KMS-11 (cell line): ENCODE results near the gene ITIH4.

Source experiments
- H2AFZ ChIP-seq: fragments of 200-600 bp; sonication (generic); 2 replicates; pipeline ENCODE4 v1.6.1; 2016; ENCODE audit warnings: antibody characterized with exemption, mixed run types, low read depth
- H3K27ac ChIP-seq: fragments of 200-600 bp; sonication (generic); 2 replicates; pipeline ENCODE4 v1.6.1; 2016; ENCODE audit warnings: mild to moderate bottlenecking, mixed run types
- H3K27me3 ChIP-seq: fragments of 200-600 bp; sonication (generic); 2 replicates; pipeline ENCODE4 v1.6.1; 2017; ENCODE audit warnings: mild to moderate bottlenecking, low read depth, mixed run types, moderate library complexity; ENCODE audit not compliant: insufficient read depth
- H3K36me3 ChIP-seq: fragments of 200-600 bp; sonication (generic); 2 replicates; pipeline ENCODE4 v1.6.1; 2017; ENCODE audit warnings: mild to moderate bottlenecking, mixed run types; ENCODE audit not compliant: insufficient read depth
- H3K4me1 ChIP-seq: fragments of 200-600 bp; sonication (generic); 2 replicates; pipeline ENCODE4 v1.6.1; 2016; ENCODE audit warnings: mild to moderate bottlenecking, low read depth, mixed run types; ENCODE audit not compliant: poor library complexity, severe bottlenecking
- H3K4me2 ChIP-seq: fragments of 200-600 bp; sonication (generic); 2 replicates; pipeline ENCODE4 v1.7.0; 2016; ENCODE audit warnings: mild to moderate bottlenecking, mixed run types
- H3K4me3 ChIP-seq: fragments of 200-600 bp; sonication (generic); IDR thresholded peaks from 2 replicates; pipeline ENCODE4 v1.6.1; 2017; ENCODE audit warnings: low read depth, low read length, mixed read lengths; ENCODE audit not compliant: insufficient read depth
- H3K79me2 ChIP-seq: fragments of 200-600 bp; sonication (generic); 2 replicates; pipeline ENCODE4 v1.6.1; 2016; ENCODE audit warnings: low read depth, mixed run types; ENCODE audit not compliant: insufficient read depth
- H3K9ac ChIP-seq: fragments of 200-600 bp; sonication (generic); 2 replicates; pipeline ENCODE4 v1.6.1; 2016; ENCODE audit warnings: mild to moderate bottlenecking, mixed run types
- H4K20me1 ChIP-seq: fragments of 200-600 bp; sonication (generic); 2 replicates; pipeline ENCODE4 v1.6.1; 2016; ENCODE audit warnings: mild to moderate bottlenecking, mixed run types; ENCODE audit not compliant: insufficient read depth
- TF ChIP-seq, protein P1 (sequence below): fragments of 200-600 bp; sonication (generic); conservative IDR thresholded peaks from 2 replicates; pipeline ENCODE4 v1.6.1; 2017; ENCODE audit warnings: low read depth, mild to moderate bottlenecking, antibody characterized with exemption, low read length, moderate library complexity, mixed read lengths

Gene ITIH4

DNA sequence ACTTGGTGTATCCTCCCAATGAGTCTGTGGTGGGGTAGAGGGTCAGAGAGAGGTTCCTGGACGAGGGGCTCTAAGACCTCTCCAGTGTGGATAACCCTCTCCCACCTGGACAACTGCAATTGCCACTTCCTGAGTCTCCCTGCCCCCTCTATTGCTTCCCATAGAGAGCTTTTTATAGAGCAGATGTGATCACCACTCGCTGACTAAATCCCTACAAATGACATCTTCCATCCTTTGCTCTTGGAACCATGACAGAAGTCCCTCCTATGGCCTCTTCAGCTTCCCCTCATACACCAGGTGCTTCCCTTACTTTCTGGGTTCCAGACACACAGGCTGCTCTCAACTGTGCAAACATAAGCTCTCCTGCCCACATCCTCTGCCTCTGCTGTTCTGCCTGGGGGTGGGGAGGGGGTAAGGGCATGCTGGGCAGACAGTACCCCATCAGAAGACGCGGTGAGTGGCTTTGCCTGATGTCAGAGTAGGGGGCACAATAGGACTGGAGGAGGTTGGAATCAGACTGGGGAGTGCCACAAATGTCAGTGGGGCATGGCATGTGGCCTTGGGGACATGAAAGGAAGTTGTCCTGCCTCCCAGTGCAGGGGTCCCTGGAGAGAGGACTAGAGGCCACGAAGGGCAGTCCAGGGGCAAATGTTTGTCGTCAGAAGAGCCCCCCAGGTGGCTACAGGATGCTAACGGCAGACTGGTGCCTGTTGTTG is 20.7 kb downstream of the ITIH4 start:
- Histone ChIP-seq H3K4me1 (no peaks in the 10 kb centered on the region), H3K36me3 (no peaks in the 10 kb centered on the region), H3K4me2 (no peak overlapping the region), H3K4me3 (no peak overlapping the region), H3K27me3 (no peaks in the 10 kb centered on the region), H4K20me1 (no peaks in the 10 kb centered on the region), H3K9ac (no peak overlapping the region), H3K27ac (no peak overlapping the region), H2AFZ (no peak overlapping the region), H3K79me2 (no peaks in the 10 kb centered on the region)
- TF ChIP-seq, protein P1, sequence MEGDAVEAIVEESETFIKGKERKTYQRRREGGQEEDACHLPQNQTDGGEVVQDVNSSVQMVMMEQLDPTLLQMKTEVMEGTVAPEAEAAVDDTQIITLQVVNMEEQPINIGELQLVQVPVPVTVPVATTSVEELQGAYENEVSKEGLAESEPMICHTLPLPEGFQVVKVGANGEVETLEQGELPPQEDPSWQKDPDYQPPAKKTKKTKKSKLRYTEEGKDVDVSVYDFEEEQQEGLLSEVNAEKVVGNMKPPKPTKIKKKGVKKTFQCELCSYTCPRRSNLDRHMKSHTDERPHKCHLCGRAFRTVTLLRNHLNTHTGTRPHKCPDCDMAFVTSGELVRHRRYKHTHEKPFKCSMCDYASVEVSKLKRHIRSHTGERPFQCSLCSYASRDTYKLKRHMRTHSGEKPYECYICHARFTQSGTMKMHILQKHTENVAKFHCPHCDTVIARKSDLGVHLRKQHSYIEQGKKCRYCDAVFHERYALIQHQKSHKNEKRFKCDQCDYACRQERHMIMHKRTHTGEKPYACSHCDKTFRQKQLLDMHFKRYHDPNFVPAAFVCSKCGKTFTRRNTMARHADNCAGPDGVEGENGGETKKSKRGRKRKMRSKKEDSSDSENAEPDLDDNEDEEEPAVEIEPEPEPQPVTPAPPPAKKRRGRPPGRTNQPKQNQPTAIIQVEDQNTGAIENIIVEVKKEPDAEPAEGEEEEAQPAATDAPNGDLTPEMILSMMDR: no peak

DNA sequence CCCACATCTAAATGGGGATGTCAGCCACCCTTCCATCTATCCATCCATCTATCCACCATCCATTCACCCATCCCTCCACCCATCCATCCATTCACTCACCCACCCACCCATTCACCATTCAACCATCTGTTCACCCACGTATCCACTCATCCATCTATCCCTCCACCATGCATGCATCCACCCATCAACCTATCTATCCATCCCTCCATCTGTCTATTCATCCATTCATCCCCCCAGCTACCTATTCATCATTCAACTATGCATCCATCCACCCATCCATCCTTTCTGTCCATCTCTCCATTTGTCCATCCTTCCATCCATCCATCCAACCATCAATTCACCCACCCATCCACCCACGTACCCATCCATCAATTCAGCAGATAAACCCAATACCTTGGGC is 21.3 kb downstream of the ITIH4 start:
- H3K79me2 ChIP-seq: no peaks in the 10 kb centered on the region
- H3K4me2 ChIP-seq: no peak overlapping the region
- no peak overlapping the region for H2AFZ ChIP-seq
- no peaks in the 10 kb centered on the region for H3K27me3 ChIP-seq
- H3K9ac ChIP-seq: no peak overlapping the region
- H4K20me1 ChIP-seq: no peaks in the 10 kb centered on the region
- H3K27ac ChIP-seq: no peak overlapping the region
- TF ChIP-seq, protein P1: no peak
- H3K4me3 ChIP-seq: no peak overlapping the region
- no peaks in the 10 kb centered on the region for H3K4me1 ChIP-seq
- H3K36me3 ChIP-seq: no peaks in the 10 kb centered on the region

DNA sequence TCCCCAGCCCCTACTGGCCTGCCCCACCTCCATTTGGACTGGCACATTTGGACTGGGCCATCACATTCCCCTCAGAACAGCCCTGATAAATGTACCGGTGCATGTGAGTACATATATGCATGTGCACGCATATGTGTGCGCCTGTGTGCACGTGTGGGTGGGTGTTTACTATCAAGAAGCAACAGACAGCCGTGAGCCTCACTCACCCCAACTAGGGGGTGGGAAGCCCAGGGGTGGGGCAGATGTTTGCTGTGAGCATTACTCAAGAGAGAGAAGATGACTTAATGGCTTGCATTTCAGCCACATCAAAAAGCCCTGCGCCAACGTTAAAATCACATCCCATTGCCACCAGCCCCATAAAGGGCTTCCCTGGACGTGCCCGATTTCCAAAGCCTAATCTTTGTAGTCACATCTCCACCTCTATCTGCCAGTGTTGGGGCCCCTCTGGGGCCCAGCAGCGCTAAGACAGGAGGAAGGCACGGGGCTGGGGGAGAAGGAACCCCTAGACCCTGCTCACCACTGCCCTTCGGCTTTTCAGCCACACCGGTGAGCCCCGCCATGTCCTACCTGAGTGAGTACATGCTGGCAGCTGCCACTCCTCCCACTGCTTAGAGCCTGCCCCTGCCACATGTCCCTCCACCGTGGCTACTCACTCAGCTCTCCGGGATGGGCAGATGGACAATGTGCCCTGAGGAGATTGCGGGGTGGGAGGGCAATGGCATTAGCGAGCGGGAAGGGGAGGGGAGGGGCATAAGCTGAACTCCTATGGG is 25.0 kb downstream of the ITIH4 start:
- H4K20me1 ChIP-seq: no peaks in the 10 kb centered on the region
- TF ChIP-seq, protein P1: no peak
- no peaks in the 10 kb centered on the region for H3K36me3 ChIP-seq
- no peak overlapping the region for H3K27ac ChIP-seq
- H3K27me3 ChIP-seq: no peaks in the 10 kb centered on the region
- no peaks in the 10 kb centered on the region for H3K4me1 ChIP-seq
- H3K4me2 ChIP-seq: no peak overlapping the region
- H2AFZ ChIP-seq: no peak overlapping the region
- H3K79me2 ChIP-seq: no peaks in the 10 kb centered on the region
- no peak overlapping the region for H3K4me3 ChIP-seq
- H3K9ac ChIP-seq: no peak overlapping the region

DNA sequence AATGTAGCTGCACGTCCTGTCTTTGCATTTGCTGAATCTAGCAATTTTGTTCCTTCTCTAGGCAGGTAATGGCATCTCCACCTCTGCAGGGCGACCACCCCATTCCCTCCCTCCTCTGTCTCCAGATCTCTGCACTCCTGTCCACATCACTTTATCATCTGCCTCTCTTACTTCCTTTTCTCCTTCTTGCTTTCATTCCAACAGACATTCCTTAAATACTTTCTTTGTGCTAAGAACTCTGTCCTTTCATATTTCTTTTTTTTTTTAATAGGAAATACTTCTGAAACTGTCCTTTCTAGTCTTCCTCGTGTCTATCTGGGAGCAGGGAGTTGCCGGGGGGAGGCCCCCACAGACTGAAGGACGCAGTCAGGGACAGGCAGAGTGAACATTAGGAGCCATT is 28.6 kb downstream of the ITIH4 start:
- H4K20me1 ChIP-seq: no peaks in the 10 kb centered on the region
- H3K79me2 ChIP-seq: no peaks in the 10 kb centered on the region
- no peak overlapping the region for H2AFZ ChIP-seq
- no peak overlapping the region for H3K27ac ChIP-seq
- no peak overlapping the region for H3K4me2 ChIP-seq
- H3K4me1 ChIP-seq: no peaks in the 10 kb centered on the region
- no peak overlapping the region for H3K9ac ChIP-seq
- TF ChIP-seq, protein P1: no peak
- no peak overlapping the region for H3K4me3 ChIP-seq
- no peaks in the 10 kb centered on the region for H3K27me3 ChIP-seq
- no peaks in the 10 kb centered on the region for H3K36me3 ChIP-seq
